DMS153 (cell line): Measurements from ENCODE around the gene ZFP36L1.
A peak's percentile ranks its signal among the peaks of the same experiment; 100 is the strongest.

ENCODE experiments used
- DNase-seq: peaks from one replicate; lab custom pipeline; 2025; lab: John Stamatoyannopoulos, UW

ZFP36L1 gene, protein sequence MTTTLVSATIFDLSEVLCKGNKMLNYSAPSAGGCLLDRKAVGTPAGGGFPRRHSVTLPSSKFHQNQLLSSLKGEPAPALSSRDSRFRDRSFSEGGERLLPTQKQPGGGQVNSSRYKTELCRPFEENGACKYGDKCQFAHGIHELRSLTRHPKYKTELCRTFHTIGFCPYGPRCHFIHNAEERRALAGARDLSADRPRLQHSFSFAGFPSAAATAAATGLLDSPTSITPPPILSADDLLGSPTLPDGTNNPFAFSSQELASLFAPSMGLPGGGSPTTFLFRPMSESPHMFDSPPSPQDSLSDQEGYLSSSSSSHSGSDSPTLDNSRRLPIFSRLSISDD

GRCh38 chr14:68792979-68793733, at the start of gene ZFP36L1:
ZFP36L1 (minus strand) TSS chr14:68793067; CDS start chr14:68792938, 129 bp downstream.
- no peak for DNase-seq

GRCh38 chr14:68842298-68842697, 49.4 kb upstream of the ZFP36L1 start:
- no peak for DNase-seq

DNA sequence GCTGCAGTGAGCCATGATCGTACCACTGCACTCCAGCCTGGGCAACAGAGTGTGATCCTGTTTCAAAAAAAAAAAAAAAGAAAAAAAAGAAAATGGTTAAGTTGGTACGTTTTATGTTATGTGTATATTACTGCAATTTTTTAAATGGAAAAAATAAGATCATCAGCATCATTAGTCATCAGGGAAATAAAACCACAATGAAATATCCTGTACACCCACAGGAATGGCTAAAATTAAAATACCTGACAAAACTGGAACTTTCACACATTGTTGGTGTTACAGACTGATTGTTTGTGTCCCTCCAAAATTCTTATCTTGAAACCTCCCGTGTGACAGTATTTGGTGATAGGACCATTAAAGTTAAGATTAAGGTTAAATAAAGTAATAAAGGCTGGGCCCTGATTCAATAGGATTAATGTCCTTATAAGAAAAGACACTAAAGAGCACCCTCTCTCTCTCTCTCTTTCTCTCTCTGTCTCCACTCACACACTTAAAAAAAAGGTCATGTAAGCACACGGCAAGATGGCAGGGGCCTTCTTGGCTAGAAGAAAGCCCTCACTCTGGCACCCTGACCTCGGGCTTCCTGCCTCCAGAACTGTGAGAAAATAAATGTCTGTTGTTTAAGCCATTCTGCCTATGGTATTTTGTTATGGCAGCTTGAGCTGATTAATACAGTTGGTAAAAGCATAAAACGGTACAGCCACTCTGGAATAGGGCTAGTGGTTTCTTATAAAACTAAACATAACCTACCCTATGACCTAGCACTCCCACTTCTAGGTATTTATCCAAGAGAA, 48.3 kb upstream of the ZFP36L1 start:
- no peak for DNase-seq

GRCh38 chr14:68840454-68840853, 47.6 kb upstream of the ZFP36L1 start:
- no peak for DNase-seq

GRCh38 chr14:68836082-68836481, 43.2 kb upstream of the ZFP36L1 start:
- DNase-seq, result no peak

- DNase-seq, result no peak
Observed at GRCh38 chr14:68834816-68835215, 41.9 kb upstream of the ZFP36L1 start.

- DNase-seq, result no peak
Observed at GRCh38 chr14:68828698-68829097, 35.8 kb upstream of the ZFP36L1 start.

DNA sequence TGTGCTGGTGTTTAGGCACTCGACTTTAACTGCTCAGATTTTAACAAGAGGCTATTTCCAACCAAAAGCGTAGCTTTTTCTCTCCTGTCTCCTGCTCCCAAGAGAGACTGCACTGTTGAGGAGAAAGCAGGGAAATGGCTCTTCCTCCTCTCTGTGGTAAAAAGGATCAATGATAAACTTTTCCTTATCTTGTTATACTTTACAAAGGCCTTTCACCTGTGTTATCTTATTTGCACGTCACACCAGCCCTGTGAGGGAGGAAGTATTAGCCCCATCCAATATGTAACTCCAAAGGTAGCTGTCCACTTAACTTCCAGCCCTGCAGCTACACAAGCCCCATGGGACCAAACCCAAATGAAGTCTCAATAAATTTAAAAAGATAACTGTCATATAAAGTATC, 32.9 kb upstream of the ZFP36L1 start:
- no peak for DNase-seq

DNA sequence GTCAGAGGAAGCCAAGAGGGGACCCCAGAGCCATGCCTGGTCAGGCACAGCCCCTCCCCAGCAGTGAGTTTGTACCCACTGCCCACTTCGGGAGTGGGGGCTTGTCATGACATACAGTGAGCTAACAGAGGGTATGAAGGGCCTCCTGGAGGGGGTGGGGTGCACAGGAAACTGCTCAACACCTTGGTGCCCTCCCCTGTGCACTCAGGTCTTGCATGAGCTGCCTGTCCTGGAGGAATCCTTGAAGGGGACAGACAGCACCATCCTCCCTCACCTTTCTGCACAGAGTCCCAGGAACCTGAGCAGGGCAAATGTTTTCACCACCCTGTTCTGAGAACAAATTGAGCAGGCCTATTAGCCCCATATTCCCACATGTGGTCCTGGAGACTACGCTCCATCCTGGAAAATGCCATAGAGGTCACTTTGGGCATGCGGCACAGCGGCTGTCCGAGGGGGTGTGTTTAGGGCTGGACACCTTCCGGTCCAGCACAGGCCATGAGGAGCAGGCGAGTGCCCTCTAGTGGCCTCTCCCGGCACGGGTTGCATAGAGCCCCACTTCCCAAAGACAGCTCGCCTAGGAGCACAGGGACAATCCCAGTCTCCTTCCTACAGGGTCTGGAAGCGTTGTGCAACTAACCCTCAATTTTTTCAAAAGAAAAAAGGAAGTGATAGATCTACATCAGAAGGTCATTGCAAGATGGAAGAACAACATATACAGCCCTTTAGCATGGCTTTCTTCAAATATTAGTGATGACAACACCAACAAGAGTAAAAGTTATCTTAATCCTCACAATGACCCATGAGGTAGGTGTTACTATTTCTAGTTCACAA, 31.9 kb upstream of the ZFP36L1 start:
- peak; percentile 24 for DNase-seq

- DNase-seq, result no peak
Observed at GRCh38 chr14:68824207-68824516, 31.3 kb upstream of the ZFP36L1 start.

DNA sequence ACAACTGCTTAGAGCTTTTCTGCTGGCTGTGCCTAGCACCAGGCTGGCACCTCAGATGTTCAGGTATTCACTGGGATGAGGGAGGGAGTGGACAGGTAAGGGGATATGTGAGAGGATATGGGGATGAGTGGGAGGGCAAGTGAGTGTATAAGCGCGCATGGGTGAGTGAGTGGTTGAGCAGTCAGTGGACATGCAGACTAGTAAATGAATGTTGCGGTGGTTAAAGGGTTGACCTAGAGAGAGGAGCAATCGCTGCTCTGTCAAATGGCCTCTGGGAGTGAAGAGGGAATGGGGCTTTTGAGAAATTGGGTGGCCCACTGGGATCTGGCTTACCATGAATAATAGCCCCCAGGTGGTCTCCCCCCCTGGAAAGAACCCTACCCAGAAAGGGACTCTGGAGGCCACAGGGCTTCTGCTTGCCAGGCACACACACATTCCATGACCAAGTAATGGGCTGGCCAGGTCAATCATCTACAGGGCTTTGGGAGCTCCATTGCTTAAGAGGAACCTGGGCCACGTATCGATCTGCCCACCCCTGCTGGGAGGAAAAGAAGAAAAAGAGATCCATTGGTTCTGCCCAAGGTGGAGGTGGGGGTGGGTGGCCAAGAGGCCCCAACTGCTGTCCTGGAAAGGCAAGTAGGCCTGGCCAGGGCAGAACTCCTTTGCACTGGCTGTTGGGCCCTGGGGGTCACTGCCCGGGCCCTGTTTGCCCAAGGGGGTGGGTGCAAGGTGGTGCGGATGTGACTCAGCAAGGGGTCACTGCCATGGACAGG, 30.8 kb upstream of the ZFP36L1 start:
- DNase-seq, result no peak

- DNase-seq, result no peak
Observed at GRCh38 chr14:68822926-68823325, 30.1 kb upstream of the ZFP36L1 start.

- DNase-seq, result no peak
Observed at GRCh38 chr14:68822132-68822651, 29.3 kb upstream of the ZFP36L1 start.

- no peak for DNase-seq
Observed at GRCh38 chr14:68820999-68821683, 28.3 kb upstream of the ZFP36L1 start.

- no peak for DNase-seq
Observed at GRCh38 chr14:68820536-68820935, 27.7 kb upstream of the ZFP36L1 start.

DNA sequence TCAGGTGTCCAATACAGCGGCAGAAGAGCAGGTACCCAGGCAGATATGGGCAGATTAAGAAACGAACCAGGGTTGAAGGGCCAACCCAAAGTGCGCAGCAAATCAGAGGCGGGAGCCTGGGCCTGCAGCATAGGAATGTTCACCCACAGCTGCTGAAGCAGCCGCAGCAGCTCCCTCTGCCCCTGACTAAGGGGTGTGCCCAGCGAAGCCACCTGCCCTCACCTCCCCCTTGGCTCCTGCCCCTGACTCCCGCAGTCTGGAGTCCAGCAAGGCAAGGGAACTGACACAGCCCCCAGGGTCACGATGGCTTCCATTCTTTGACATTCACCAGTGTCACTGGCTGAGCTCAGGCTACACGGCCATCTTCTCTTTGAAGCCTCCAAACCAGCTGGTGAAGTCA, 27.3 kb upstream of the ZFP36L1 start:
- no peak for DNase-seq

DNA sequence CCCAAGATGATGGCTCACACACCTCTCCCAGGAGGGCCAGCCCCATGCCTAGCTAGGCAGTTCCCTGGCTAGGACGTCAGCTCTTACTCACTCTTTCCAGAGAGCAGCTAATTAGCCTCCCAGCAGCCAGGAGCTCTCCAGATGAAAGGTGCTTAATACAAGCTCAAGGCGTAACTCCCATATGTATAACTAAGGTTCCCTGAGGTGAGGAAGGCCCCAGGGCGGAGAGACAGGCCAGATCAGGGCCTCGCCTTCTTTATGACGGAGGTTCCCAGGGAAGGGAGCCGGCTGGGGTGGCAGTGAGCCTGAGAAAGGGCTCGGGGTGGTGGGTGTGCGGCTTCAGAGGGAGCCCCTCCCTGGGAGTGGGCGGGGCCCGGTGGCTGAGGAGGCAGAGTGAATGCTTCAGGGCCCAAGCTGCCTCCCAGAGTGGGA, 26.4 kb upstream of the ZFP36L1 start:
- no peak for DNase-seq

DNA sequence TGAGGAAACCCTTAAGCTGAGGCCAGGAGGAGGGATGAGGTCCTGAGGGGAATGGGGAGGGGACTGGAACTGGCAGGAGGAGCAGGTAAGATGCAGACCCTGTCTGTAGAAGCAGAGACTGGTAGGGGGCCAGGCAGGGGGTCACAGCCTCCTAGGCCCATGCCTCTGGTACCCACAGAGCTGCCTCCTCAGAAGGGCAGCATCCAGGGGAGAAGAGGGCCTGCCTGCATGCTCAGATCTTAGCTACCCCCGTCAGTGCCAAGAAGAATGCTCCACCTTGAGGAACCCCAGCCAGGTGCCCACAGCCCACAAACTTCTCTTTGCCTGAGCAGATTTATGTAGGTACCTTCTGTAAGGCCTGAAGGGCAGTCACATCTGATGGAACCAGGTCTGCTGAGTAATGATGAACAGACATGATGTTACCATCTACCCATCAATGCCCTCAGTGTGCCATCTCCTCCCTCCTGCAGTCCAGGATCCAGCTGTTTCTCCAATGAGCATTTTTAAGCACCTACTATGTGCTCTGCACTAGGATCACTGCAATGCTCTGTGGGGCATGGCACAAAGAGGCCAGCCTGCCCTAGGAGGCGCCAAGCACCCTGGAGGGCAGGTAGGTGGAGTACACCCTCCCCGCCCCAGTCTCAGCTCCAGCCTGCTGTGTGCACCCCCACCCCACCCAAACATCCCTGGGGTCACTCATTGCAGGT, 24.8 kb upstream of the ZFP36L1 start:
- DNase-seq, result no peak

DNA sequence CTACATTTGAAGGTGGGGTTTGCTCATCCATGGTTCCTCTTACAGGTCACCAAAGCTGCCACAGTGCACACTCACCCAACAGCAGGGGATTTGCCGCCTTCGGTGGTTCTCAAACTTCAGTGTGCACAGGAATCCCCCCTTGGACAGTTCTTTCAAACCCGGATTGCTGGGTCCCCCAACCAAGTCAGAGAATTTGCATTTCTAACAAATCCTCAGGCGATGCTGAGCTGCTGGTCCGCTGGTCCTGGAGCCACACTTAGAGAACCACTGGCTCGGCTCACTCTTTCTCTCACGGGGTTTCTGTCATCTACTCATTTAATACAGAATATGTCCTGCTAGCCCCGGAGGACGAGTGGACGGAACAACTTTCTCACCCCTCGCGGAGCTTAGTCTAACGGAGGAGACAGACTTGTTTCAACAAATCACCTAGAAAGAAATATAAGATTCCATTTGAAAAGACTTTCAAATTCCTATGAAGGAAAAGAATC, 24.1 kb upstream of the ZFP36L1 start:
- no peak for DNase-seq
